ENCODE measurements around the gene MRPL12.
"Not testable (repeated sequence)": the region's sequence is repeated elsewhere in the genome, so short reads cannot be mapped to it uniquely, and the experiment has no call there.

Gene MRPL12

GRCh38 chr17:81739593-81739992 lies 36.4 kb downstream of the MRPL12 start:
- H3K9me3 ChIP-seq (ENCODE audit: low read length), result not testable (repeated sequence)

GRCh38 chr17:81740395-81740961 lies 37.3 kb downstream of the MRPL12 start:
- Histone ChIP-seq H3K9me3 (ENCODE audit: low read length) (no peaks in the 10 kb centered on the region), H3K4me3 (ENCODE audit: low read depth in 1 of 2, low read length in 2 of 2) (no peak overlapping the region), H3K9ac (ENCODE audit: low read length) (no peak overlapping the region), H3K36me3 (ENCODE audit: insufficient read depth, low read length) (no peaks in the 10 kb centered on the region), H3K27ac (ENCODE audit: low read depth, low read length) (no peak overlapping the region), H3K4me1 (ENCODE audit: insufficient read depth, low read length) (no peaks in the 10 kb centered on the region), H3K27me3 (ENCODE audit: control insufficient read depth in 1 of 2, insufficient read depth in 2 of 2, low read length in 2 of 2) (peaks cover 0 to 13% of the 10 kb centered on the region in 2 donors)

More at GRCh38 chr17:81739593-81739992, 36.4 kb downstream of the MRPL12 start:
- H3K4me3 ChIP-seq (ENCODE audit: low read depth in 1 of 2, low read length in 2 of 2); H3K9ac ChIP-seq (ENCODE audit: low read length); H3K36me3 ChIP-seq (ENCODE audit: insufficient read depth, low read length); H3K4me1 ChIP-seq (ENCODE audit: insufficient read depth, low read length); H3K27ac ChIP-seq (ENCODE audit: low read depth, low read length): not testable (repeated sequence)
- H3K27me3 ChIP-seq (ENCODE audit: control insufficient read depth in 1 of 2, insufficient read depth in 2 of 2, low read length in 2 of 2), result peaks cover 0 to 20% of the 10 kb centered on the region in 2 donors

GRCh38 chr17:81741049-81741593 lies 38.0 kb downstream of the MRPL12 start:
- Histone ChIP-seq H3K9me3 (ENCODE audit: low read length) (no peaks in the 10 kb centered on the region), H3K9ac (ENCODE audit: low read length) (no peak overlapping the region), H3K27me3 (ENCODE audit: control insufficient read depth in 1 of 2, insufficient read depth in 2 of 2, low read length in 2 of 2) (peaks cover 0 to 12% of the 10 kb centered on the region in 2 donors), H3K27ac (ENCODE audit: low read depth, low read length) (no peak overlapping the region), H3K4me3 (ENCODE audit: low read depth in 1 of 2, low read length in 2 of 2) (no peak overlapping the region), H3K36me3 (ENCODE audit: insufficient read depth, low read length) (no peaks in the 10 kb centered on the region), H3K4me1 (ENCODE audit: insufficient read depth, low read length) (no peaks in the 10 kb centered on the region)

- H3K27ac ChIP-seq (ENCODE audit: low read depth, low read length), result no peak overlapping the region
- peaks cover 0 to 12% of the 10 kb centered on the region in 2 donors for H3K27me3 ChIP-seq (ENCODE audit: control insufficient read depth in 1 of 2, insufficient read depth in 2 of 2, low read length in 2 of 2)
- no peaks in the 10 kb centered on the region for H3K36me3 ChIP-seq (ENCODE audit: insufficient read depth, low read length)
- no peak overlapping the region for H3K4me3 ChIP-seq (ENCODE audit: low read depth in 1 of 2, low read length in 2 of 2)
- no peaks in the 10 kb centered on the region for H3K9me3 ChIP-seq (ENCODE audit: low read length)
- H3K4me1 ChIP-seq (ENCODE audit: insufficient read depth, low read length), result no peaks in the 10 kb centered on the region
- no peak overlapping the region for H3K9ac ChIP-seq (ENCODE audit: low read length)
These were observed 38.7 kb downstream of the MRPL12 start for GRCh38 chr17:81741594-81742452.

Data from muscle layer of colon (tissue), 2 donors.